Calu3 (cell line): ENCODE data around the gene DUSP7. TPM values are rescaled to one million over a fixed set of nuclear protein-coding genes. Genes with fewer than 3 reads are reported as not detected.

Experiments used
- BruUV-seq: library from RNA; stranded (reverse); fragments of 400-500 nt; replicated peaks from 2 replicates; lab custom pipeline; 2021; lab: Mats Ljungman, UMichigan
- CTCF ChIA-PET: fragments of 300-600 bp; sonication (Branson Sonifier 250); formaldehyde crosslinking; loops from one replicate; lab custom pipeline; 2022; ENCODE audit warnings: antibody characterized with exemption; lab: Charles Lee
- DNase-seq: peaks from one replicate; pipeline ENCODE4 v3.0.0; 2022
- H3K27ac Mint-ChIP-seq: one replicate; pipeline ENCODE4 v1.8.0; 2022; ENCODE audit warnings: mixed read lengths; ENCODE audit not compliant: unreplicated experiment
- H3K27me3 Mint-ChIP-seq: one replicate; pipeline ENCODE4 v1.8.0; 2022; ENCODE audit warnings: mixed read lengths; ENCODE audit not compliant: unreplicated experiment
- H3K36me3 Mint-ChIP-seq: one replicate; pipeline ENCODE4 v1.8.0; 2022; ENCODE audit warnings: mild to moderate bottlenecking, moderate library complexity, mixed read lengths; ENCODE audit not compliant: insufficient read depth, unreplicated experiment
- H3K4me1 Mint-ChIP-seq: one replicate; pipeline ENCODE4 v1.8.0; 2022; ENCODE audit warnings: mild to moderate bottlenecking, low read depth, mixed read lengths; ENCODE audit not compliant: unreplicated experiment
- H3K4me3 Mint-ChIP-seq: one replicate; pipeline ENCODE4 v1.8.0; 2022; ENCODE audit warnings: mild to moderate bottlenecking, low read depth, moderate library complexity, mixed read lengths; ENCODE audit not compliant: unreplicated experiment
- H3K9me3 Mint-ChIP-seq: one replicate; pipeline ENCODE4 v1.8.0; 2022; ENCODE audit warnings: low read depth, mixed read lengths; ENCODE audit not compliant: unreplicated experiment
- CTCF ChIP-seq: fragments of 200-600 bp; IDR thresholded peaks from one replicate; pipeline ENCODE4 v1.8.0; 2022; ENCODE audit warnings: antibody characterized with exemption; ENCODE audit not compliant: unreplicated experiment
- intact Hi-C: fragments of 100-400 bp; cut with micrococcal nuclease; formaldehyde crosslinking; loops from one replicate; pipeline ENCODE4 v1.10.0; 2022; ENCODE audit not compliant: unreplicated experiment
- total RNA-seq: library from RNA; stranded (reverse); gene quantifications from 2 replicates; pipeline ENCODE4 v1.2.3, GENCODE V29; 2022

DUSP7 gene
- total RNA-seq, 1 experiment from 2014 or later, result 7.7 TPM

GRCh38 chr3:52031896-52032295 is 24.5 kb downstream of the DUSP7 start:
- CTCF ChIA-PET, result no interaction called here
- Mint-ChIP-seq H3K27me3 (no peaks in the 10 kb centered on the region), H3K27ac (no peak overlapping the region), H3K9me3 (peaks cover 3% of the 10 kb centered on the region), H3K4me1 (no peaks in the 10 kb centered on the region), H3K4me3 (no peak overlapping the region), H3K36me3 (no peaks in the 10 kb centered on the region)
- no peak for DNase-seq
- no peak for TF ChIP-seq CTCF
- BruUV-seq, result no TSS peak
- intact Hi-C loops, result no loop called here

GRCh38 chr3:52030714-52031310 is 25.6 kb downstream of the DUSP7 start:
- Mint-ChIP-seq H3K36me3 (peaks cover 5% of the 10 kb centered on the region), H3K27me3 (no peaks in the 10 kb centered on the region), H3K4me3 (no peak overlapping the region), H3K4me1 (no peaks in the 10 kb centered on the region), H3K9me3 (peaks cover 3% of the 10 kb centered on the region), H3K27ac (no peak overlapping the region)
- intact Hi-C loops, result no loop called here
- TF ChIP-seq CTCF, result no peak
- CTCF ChIA-PET, result no interaction called here
- no peak for DNase-seq
- BruUV-seq, result no TSS peak

GRCh38 chr3:52029535-52029934 is 26.8 kb downstream of the DUSP7 start:
- H3K36me3 Mint-ChIP-seq, result peaks cover 5% of the 10 kb centered on the region

GRCh38 chr3:52029053-52029452 is 27.3 kb downstream of the DUSP7 start:
- no peak for DNase-seq
- no peak for TF ChIP-seq CTCF
- no peaks in the 10 kb centered on the region for H3K27me3 Mint-ChIP-seq
- H3K4me1 Mint-ChIP-seq, result no peaks in the 10 kb centered on the region
- peaks cover 5% of the 10 kb centered on the region for H3K36me3 Mint-ChIP-seq
- BruUV-seq, result no TSS peak
- intact Hi-C loops, result no loop called here
- CTCF ChIA-PET, result no interaction called here
- H3K9me3 Mint-ChIP-seq, result peaks cover 3% of the 10 kb centered on the region
- H3K27ac Mint-ChIP-seq, result no peak overlapping the region
- no peak overlapping the region for H3K4me3 Mint-ChIP-seq

More at GRCh38 chr3:52029535-52029934, 26.8 kb downstream of the DUSP7 start:
- intact Hi-C loops, result no loop called here
- Mint-ChIP-seq H3K9me3 (peaks cover 3% of the 10 kb centered on the region), H3K27ac (no peak overlapping the region), H3K27me3 (no peaks in the 10 kb centered on the region), H3K4me3 (no peak overlapping the region), H3K4me1 (no peaks in the 10 kb centered on the region)
- BruUV-seq, result no TSS peak
- TF ChIP-seq CTCF, result no peak
- CTCF ChIA-PET, result no interaction called here
- DNase-seq, result no peak
